Posterior cingulate gyrus (tissue), 11 donors: ENCODE data around the gene SUGCT.

ENCODE experiments used
- DNase-seq, 10 donors: peaks; one replicate each; pipeline versions ENCODE4 v3.0.0 to v3.0.0-alpha.2; 2020 to 2021; ENCODE audit warnings: mixed read lengths in 3 of 10
- intact Hi-C: fragments of 100-400 bp; cut with DNase I; formaldehyde crosslinking; loops from one replicate; pipeline ENCODE4 v1.15.1; 2023

Gene SUGCT

DNA sequence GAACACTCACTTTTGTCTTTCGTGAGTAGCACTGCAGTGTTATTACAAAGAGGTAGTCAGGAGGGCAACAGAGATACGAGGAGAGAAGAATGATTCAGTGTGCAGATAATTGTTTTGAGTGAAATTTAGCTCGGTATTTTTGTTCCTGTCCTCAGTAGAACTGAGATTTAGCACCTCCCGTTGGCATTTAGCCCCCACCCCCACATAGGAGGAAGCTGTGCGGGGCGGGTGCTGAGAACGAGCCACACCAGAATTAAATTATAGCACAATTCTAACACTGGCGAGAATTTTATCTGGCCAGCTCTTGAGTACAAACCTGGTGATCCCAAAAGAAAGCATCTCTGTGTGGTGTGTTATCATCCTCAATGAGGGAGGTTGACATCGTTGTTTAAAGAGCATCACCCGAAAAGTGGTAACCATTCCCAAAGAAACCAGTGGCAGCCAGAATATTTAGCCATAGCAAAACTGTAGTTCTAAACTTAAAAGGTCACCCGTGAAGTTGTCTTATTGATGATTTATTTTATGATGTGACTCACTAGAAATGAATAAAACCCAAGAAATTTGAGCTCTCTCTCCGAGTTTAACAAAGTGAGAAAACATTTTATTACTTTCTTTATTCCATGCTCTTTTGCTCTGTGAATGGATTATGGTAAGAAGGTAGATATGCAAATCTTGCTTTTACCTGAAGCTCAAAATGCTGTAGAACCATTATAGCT lies 612.2 kb downstream of the SUGCT start:
- DNase-seq = peak in 4 of 10 donors; percentile 14 to 82 (median 54)

DNA sequence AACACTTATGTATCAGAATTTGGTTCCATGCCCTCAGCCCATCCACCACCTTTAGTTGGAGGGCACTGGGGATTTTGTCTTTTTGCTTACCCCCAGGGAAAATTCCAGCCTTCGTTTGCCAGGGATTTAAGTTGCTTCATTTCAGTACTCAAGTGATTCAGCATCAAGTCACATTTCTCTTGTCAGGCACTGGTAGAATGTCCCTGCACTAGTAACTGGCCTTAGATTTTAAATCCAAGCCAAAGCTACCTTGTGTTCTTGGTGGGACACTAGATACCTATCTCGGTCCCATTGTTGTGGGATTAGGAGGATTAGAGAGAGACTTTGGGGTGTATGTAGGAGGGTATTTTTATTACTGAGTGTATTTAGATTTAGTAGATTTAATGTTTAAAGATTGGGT lies 613.1 kb downstream of the SUGCT start:
- no peak for DNase-seq
- intact Hi-C loops = no loop called here

More for the DNA sequence above, 612.2 kb downstream of the SUGCT start:
- intact Hi-C loops = no loop called here

DNA sequence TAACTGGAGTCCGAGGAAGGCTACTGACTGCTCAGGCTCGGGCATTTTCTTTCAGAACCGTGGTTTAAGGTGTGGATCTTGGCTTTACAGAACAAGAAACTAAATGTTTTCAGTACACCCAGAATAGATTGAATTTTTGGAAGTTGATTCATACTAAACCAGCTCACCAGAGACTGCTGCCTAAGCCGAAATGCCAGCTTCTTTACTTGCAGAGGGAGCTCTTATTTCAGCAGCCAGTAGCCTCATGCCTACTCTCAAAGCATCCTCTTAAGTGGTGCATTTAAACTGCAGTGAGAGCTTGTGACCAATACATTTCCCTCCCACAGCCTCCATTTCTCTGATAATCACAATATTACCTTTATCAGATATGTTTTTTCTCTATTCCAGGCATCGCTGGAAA lies 615.1 kb downstream of the SUGCT start:
- DNase-seq = peak in 1 of 10 donors; percentile 9
- intact Hi-C loops = no loop called here

DNA sequence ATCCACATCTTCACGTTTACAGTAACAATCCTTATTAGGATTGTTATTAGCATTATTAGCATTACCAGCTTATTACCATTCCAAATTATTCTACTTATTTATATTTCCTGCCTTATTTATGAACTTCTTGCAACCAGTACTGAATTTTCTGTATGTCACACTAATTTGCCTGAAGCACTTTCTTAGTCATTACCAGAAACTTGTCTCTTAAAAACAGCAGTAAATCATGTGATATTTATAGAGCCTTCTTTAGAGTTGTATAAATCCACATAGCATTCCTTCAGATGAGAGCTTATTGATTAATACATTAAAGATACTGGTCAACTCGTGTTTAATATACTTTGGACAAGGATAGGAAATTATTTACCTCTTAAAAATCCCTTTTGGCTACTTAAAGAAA lies 618.6 kb downstream of the SUGCT start:
- intact Hi-C loops = no loop called here
- no peak for DNase-seq

DNA sequence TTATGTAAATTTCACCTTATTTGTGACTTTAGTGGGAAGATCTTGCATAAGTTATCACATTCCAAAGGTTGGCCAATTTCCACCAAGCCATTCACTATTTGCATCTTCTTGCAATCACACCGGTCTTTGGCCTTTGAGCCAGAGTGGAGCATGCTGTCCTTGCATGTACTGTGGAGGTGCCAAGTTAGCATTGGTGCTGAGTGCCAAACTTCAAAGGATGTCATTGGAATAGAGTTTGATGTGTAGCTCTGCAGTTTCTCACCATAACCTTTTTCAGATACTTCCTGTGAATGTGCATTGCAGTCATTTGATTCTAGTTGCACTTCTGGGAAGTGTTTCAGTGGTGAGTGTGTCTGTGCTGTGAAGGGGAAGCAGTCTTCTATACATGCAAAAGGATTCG lies 620.6 kb downstream of the SUGCT start:
- intact Hi-C loops = no loop called here
- DNase-seq = no peak

DNA sequence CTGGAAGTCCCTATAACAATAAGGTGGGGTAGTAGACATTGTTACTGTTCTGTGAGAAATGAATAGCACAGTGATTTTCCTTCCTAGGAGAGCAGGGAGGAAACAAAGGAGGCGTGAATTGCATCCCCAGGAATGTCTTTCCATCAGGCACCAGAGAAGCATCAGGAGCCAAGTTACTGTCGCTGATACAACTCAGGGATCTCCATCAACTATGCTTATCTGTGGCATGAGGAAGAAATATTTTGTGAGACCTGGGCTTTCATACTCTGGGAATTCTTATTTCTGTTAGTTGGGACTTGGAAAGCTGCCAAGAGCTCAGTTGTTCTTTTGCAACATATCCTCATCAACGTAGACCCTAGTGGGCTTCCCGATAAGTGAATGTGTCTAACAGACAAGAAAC lies 622.3 kb downstream of the SUGCT start:
- intact Hi-C loops = no loop called here
- no peak for DNase-seq

DNA sequence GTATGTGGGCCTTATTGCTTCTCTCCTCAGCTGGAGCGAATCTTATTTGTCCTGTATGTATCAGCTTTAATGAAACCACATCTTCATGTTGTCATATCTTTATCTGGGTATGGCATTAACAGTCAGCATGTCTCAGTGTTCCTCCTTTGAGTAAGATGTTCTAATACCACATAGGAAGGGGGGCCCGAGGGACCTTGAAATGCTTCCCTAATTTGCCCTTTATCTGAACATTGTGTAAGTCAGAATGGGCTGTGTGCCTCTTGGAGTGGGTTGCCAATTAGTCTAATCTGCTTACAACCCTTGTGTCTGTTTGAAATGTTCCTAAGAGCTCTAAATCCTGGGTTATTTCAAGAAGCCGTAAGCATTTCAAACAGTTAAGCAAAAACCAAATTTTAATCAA lies 623.8 kb downstream of the SUGCT start:
- DNase-seq = no peak
- intact Hi-C loops = no loop called here

DNA sequence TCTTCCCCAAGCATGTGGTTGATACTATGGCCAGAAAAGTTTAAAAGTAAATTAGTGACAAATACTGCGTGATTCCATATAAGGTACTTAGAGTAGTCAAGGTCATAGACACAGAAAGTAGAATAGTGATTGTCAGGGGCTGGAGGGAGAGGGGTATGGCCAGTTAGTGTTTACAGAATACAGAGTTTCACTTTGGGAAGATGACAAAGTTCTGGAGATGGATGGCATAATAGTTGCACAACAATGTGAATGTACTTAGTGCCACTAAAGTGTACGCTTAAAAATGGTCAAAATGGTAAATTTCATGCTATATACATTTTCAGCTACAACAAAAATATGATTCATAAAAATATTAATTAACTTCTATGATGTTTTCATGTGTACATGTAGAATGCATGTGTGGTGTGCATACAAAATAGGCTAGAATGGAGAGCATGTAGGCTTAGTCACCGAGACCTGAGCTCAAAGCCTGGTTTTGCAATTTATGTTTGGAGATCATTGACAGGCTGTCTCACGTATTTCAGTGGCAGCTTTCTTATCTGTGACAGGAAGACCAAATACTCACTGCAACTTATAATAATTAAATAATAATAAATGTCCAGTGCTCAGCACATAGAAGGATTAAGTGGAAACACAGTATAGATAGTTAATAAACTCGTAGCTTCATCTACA lies 625.6 kb downstream of the SUGCT start:
- intact Hi-C loops = no loop called here
- DNase-seq = no peak

DNA sequence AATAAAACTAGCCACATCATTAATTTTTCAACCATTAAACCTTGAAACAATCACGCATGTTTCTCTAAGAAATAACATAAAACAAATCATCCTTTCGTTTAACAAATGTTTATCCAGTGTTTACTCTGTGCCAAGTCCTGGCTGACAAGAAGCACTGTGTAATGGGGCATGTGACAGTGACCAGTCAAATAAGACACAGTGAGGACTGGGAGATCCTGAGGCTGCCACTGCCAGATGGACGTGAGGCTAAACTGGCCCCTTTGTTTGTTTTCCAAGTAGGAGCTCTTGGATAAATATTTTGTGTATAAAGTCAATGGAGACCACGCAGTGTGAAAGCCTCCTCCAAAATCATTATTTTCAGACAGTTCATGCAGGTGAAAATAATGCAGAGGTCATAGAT lies 626.2 kb downstream of the SUGCT start:
- intact Hi-C loops = no loop called here
- DNase-seq = peak in 2 of 10 donors; percentile 31 to 32

DNA sequence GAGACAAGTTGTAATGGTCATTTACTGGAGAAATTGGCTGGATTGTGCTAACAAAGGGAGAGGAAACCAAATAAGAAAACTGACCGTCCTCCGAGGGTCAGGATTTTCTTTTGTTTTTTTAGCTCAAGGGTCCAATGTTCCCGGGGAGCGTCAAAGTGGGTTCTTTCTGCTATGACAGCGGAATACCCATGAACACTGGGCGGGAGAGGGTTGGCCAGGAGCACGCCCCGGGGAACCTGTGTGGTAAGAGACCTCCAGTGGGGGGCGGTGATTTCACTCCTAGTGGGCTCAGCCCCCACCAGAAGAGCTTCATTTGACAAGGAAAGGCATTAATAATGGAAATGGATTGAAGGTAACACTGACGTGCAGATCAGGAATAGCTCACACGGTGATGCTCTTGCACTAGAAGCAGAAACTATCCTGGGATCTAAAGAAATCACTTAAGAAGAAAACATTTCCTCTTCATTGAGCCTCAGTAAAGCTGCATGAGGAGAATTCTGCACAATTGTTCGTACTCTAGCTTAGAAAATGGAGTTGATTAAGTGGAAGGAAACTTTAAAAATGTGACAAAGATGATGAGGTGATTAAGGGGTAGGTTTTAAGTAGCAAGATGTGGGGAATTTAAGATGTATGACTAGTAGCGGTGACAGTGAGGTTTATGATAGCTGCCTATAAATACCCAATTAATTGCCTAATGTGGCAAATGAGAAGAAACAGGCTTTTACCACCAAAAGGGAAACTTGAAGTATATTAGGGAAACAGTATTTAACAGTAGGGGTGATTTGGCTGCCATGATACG lies 627.2 kb downstream of the SUGCT start:
- peak in 1 of 10 donors; percentile 45 for DNase-seq
- intact Hi-C loops = loop anchor here (2.0 kb wide), 2 partner anchors 431 to 529 kb away; no protein-coding TSS in a partner anchor

DNA sequence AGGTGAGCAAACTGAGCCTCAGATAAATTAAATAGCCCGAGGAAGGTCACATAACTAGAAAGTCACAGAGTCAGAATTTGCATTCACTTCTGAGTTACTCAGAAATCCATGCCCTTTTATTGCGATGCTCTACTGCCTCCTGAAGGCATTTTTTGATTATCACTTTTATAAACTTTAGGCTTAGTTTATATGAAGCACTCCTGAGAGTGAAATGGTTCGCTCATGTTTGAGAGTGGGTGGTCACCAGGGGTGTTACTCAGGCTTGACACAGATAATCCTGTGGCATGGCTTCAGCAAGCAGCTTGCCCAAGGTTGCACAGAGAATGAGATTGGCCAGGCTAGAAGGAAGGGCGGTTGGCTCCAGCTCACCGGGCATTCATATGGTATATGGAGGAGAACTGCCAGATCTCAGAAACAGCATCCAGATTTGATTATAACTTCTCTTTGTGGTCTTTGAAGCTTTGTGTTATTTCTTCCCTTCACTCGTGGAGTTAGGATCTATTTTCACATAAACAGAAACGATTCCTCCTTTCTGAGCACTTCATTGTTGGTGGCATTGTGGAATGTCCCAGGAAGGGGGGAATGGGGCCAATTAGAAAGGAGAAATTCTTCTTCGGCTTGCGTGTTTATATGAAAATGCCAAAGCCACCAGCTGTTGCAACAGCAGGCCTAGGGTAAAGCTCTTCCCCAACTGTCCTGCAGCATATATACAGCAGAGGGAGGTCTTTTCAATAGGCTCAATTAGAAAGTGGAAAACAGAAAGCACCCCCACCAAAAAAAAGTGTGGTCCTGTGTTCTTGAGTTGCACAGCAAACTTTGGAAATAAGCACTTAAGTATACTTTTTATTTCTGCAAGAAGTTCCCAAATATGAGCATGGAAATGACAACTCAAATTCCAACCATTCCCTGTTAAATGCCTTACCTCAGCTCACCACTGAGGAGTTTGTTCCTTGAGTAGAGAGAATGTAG lies 628.8 kb downstream of the SUGCT start:
- intact Hi-C loops = loop anchor here (2.0 kb wide), 2 partner anchors 433 to 531 kb away; no protein-coding TSS in a partner anchor
- no peak for DNase-seq

DNA sequence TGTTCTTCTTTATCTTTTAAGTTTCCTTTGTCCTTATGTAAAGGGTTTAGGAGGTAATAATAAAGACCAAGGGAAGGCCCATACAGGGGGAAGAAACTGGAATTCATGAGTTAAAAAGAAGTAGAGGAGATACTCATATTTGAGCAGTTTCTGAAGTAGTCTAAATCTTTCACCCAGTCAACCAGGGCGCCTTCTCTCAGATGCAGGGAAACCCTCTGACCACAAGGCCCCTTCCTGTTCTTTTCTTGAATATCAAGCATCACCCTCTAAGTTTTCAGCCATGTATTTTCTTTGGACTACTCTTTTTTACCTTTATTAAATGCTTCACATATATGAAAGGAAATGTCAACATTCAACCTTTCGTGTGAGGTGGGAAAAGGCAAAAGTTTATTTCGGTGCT lies 630.8 kb downstream of the SUGCT start:
- intact Hi-C loops = no loop called here
- no peak for DNase-seq

DNA sequence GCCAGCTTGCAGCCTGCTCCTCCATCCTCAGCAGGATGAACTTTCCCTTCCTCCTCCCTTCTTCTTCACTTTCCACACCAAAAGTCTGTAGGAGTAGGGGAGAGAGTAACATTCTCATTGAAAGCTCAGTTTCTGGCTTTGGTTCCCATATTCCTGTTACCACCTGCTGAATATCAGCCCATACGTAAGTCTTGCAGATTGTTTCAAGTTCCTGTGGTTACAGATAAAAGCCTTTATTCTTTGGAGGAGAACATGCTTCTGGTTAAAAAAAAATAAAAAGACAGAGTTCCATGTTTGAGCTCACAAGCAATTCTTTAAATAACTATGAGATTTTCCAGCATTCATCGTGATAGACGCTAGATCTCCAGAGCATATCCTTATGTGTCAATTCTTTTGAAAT lies 637.3 kb downstream of the SUGCT start:
- DNase-seq = no peak
- intact Hi-C loops = no loop called here

DNA sequence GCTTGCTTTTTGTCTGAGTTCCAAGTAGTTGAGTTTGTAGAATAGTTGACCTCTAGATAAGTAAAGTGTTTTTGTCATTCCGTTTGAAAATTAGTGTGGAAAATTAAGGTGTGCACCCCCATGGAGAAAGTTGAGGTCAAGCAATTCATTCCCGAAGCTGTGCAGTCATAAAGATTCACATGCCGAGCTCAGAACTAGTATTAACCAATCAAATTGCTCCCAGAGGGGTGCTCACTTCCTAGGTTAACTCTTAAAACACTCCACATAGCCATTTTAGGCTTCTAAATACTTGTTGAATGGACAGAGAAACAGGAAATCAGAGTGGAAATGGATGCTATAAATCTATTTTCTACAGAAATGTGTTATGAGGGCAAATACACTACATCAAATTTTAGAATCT lies 638.9 kb downstream of the SUGCT start:
- no peak for DNase-seq
- intact Hi-C loops = no loop called here

DNA sequence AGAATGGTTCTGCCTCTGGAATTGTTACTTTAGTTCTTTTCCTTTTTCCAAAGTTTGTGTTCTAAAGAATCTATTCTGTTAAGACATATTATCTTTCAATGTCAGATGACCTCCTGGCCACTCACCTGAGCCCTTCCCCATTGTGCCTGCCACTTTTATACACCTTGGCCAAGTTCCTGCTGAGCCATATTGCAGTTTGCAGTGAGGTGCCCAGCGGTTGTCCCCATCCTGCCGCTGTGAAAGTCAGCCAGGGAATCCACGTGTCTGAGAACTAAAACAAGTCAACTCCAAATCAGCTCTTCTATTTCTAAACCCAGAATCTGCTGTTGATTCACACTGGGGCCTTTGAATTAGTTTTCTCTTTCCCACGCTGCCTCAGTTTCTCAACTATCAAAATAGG lies 641.1 kb downstream of the SUGCT start:
- DNase-seq = no peak
- intact Hi-C loops = no loop called here

DNA sequence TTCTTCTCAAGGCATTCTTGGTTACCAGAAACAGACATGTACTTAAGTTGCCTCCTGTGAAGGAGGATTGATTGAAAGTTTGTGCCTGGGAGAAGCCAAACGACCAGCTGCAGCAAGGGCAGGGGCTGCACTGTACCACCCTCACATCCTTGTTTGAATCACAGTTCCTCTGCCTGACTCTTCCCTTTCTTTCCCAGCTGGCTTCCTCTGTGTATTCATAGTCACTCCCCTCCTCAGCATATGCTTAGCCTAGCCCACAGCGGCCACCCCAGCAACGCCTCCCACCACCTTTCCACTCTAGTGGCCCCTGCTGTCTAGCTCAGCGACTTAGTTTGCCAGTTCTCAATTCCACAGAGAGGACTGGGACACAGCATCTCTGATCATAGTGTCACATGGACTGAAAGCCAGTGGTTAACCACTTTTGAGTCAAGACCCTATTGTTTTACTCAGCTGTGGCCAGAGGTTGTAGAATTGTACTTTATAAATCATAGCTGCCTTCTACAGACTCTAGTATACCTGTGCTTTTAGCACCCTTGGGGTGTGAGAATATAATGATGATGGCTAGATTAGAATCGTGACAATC lies 643.0 kb downstream of the SUGCT start:
- intact Hi-C loops = no loop called here
- no peak for DNase-seq

DNA sequence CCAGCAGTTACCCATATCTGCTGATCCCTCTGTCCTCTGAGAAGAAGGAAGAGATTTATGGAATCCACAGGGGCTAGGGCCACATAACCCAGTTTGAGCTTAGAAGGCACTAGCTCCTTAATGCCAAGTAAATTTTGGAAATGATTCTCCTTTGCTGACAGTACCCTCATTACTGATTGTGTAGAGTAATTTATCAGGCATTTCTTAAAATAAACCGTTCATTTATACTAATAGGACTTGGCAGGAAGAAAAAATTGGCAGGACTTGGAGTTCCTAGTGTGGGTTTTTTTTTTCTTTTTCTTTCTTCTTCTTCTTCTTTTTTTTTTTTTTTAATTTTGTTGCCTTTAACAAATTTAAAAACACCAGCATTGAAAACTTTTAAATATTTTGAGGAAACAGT lies 645.7 kb downstream of the SUGCT start:
- no peak for DNase-seq
- intact Hi-C loops = no loop called here

DNA sequence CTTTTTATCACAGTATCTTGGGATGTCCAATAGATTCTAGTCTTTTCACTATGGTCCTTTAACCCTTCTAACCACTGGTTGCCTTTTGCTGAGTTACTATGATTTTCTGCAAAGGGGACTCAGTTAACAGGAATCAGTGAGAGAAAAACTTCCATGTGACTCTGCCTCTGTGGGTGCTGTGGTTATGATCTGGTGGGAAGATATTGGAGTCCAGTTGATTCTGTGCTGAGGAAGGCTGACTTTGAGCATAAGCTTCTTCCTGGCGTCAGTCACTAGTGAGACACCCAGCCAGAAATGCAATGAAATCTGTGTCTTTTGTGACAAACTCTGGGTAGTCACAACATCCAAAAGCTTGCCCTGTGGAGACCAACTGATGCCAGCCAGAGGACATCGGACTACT lies 648.0 kb downstream of the SUGCT start:
- intact Hi-C loops = no loop called here
- no peak for DNase-seq

DNA sequence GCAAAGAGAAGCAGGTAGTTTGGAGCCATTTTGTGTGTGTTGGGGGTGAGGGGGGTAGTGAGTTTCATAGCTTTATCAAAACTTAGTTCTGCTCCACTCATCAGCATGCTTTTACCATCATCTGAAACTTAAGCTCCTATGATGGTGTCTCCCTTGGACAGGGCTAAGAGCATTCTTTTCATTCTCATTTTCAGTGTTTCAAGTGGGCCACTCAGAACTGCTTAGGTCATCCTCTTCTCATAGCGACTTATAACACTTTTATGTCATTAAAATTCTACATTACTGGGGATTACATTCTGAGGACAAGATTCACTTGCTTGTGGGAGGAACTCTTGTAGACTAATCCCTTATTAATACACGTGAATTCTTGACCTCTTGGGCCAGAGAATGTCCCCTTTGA lies 649.4 kb downstream of the SUGCT start:
- DNase-seq = no peak
- intact Hi-C loops = no loop called here

DNA sequence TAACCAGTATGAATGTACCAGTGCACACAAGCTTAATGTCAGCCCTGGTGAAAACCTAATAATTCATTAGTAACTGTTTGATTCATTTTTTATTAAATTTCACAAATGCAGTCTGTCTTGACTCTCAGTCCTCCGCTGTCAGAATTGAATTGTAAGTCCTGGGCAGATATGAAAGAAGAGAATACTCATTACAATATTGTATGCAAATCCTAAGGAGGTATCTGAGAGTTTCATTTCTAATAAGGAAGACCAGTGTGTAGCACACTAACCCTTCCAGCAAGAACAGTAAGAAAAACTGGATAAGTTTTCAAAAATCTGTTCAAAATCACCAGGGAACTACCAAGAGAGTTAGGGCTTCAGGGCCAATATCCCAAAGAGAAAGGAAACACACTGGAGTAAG lies 652.1 kb downstream of the SUGCT start:
- intact Hi-C loops = no loop called here
- no peak for DNase-seq
